Measurements from ENCODE around the gene NKX3-2. TPM values are rescaled to one million over a fixed set of nuclear protein-coding genes. Genes with fewer than 3 reads are reported as not detected.
"Not testable (repeated sequence)": the region's sequence is repeated elsewhere in the genome, so short reads cannot be mapped to it uniquely, and the experiment has no call there.

Gene NKX3-2
- total and polyA plus RNA-seq, 2 of the 8 experiments (the other 6 are each of a cell fraction or from before 2014, with no cell fraction given) = 0.13 TPM; not detected in 1

- H3K18ac ChIP-seq (ENCODE audit: extremely low read depth, low read length); H2BK120ac ChIP-seq (replicated peaks; ENCODE audit: low read depth, low read length); H4K5ac ChIP-seq (ENCODE audit: insufficient read length, low read depth, low read length); H3K23ac ChIP-seq (ENCODE audit: insufficient read length); H3K27ac ChIP-seq (ENCODE audit: low read depth, low read length); H4K8ac ChIP-seq (ENCODE audit: extremely low read depth, insufficient read depth, low read length); H2AFZ ChIP-seq (ENCODE audit: low read length); H3K4me2 ChIP-seq (ENCODE audit: insufficient read depth in 1 of 2, low read depth in 2 of 2, low read length in 2 of 2); H3K4me3 ChIP-seq (ENCODE audit: extremely low read depth in 1 of 4, insufficient read depth in 2 of 4, low read depth in 3 of 4, low read length in 4 of 4); H3K36me3 ChIP-seq (ENCODE audit: control insufficient read depth in 2 of 4, insufficient read depth in 4 of 4, low read length in 3 of 4); H2BK12ac ChIP-seq (ENCODE audit: low read depth, low read length); H3K79me2 ChIP-seq (ENCODE audit: control insufficient read depth in 1 of 2, insufficient read depth in 2 of 2, low read length in 2 of 2); H3K79me1 ChIP-seq (ENCODE audit: low read depth, low read length); H3K23me2 ChIP-seq (ENCODE audit: low read depth, low read length); H2BK15ac ChIP-seq (ENCODE audit: low read length); H3K4ac ChIP-seq (replicated peaks; ENCODE audit: insufficient read length, low read depth, low read length); H3K27me3 ChIP-seq (replicated peaks in 1 of 4; ENCODE audit: control insufficient read depth in 3 of 4, extremely low read depth in 1 of 4, insufficient read depth in 3 of 4, low read length in 3 of 4); H2BK20ac ChIP-seq (ENCODE audit: low read length); H3K56ac ChIP-seq (replicated peaks; ENCODE audit: insufficient read length, low read depth, low read length); H4K91ac ChIP-seq (replicated peaks; ENCODE audit: insufficient read length, low read length); H3K14ac ChIP-seq (ENCODE audit: insufficient read length); FAIRE-seq; H3K9me3 ChIP-seq (ENCODE audit: insufficient read depth in 2 of 2, low read depth in 1 of 2, low read length in 1 of 2); H3K4me1 ChIP-seq (replicated peaks in 1 of 4; ENCODE audit: control insufficient read depth in 3 of 4, insufficient read depth in 4 of 4, low read length in 3 of 4); H3K9ac ChIP-seq (replicated peaks in 1 of 4; ENCODE audit: extremely low read depth in 1 of 4, low read depth in 3 of 4, low read length in 3 of 4); DNase-seq (ENCODE audit: low read depth in 1 of 2, low spot score in 2 of 2); H2BK5ac ChIP-seq (ENCODE audit: low read depth, low read length); H4K20me1 ChIP-seq (replicated peaks in 1 of 2; ENCODE audit: control insufficient read depth in 1 of 2, insufficient read depth in 2 of 2, low read length in 2 of 2); H2AK5ac ChIP-seq (ENCODE audit: low read depth, low read length); POLR2A ChIA-PET (ENCODE audit: partially characterized antibody): not testable (repeated sequence)
- 69% methylated on average over 5 of the region's 5 CpGs; no CpG with 5 or more reads in 1 of the 2 experiments for WGBS, 2 experiments (ENCODE audit: extremely low coverage in 1 of 2, insufficient coverage in 1 of 2, insufficient read length in 1 of 2, insufficient replicate concordance in 2 of 2, low coverage in 1 of 2, low lambda C conversion rate in 2 of 2, missing lambda C conversion rate in 1 of 2)
- CTCF ChIA-PET (ENCODE audit: partially characterized antibody) = interaction anchor here (1.4 kb wide), 1 partner anchor 11 kb away, joined by 4 read pairs; no protein-coding TSS in a partner anchor
These were observed 15.8 kb upstream of the NKX3-2 start for GRCh38 chr4:13560111-13560510.

All from H1 (cell line).